Astrocyte (in vitro differentiated cells and primary cell): ENCODE results near the gene MAPKAPK2. TPM values are rescaled to one million over a fixed set of nuclear protein-coding genes. Genes with fewer than 3 reads are reported as not detected.

Experiments
- DNase-seq: peaks from one replicate; pipeline ENCODE4 v3.0.0-alpha.2; 2010; ENCODE audit warnings: low read depth
- FAIRE-seq: peaks from 2 replicates; lab custom pipeline; 2011; peaks lifted over from hg19 to GRCh38; lab: Jason Lieb, UNC
- H2AFZ ChIP-seq: 2 replicates; pipeline ENCODE4 v1.6.0; 2012; ENCODE audit warnings: low read depth, low read length, inconsistent platforms
- H3K27ac ChIP-seq: 2 replicates; pipeline ENCODE4 v1.5.1; 2011; ENCODE audit warnings: low read depth, low read length, inconsistent platforms
- H3K27me3 ChIP-seq: 2 replicates; pipeline ENCODE4 v1.6.0; 2011; ENCODE audit warnings: low read length, inconsistent platforms; ENCODE audit not compliant: insufficient read depth
- H3K36me3 ChIP-seq: 2 replicates; pipeline ENCODE4 v1.5.1; 2011; ENCODE audit warnings: low read length, inconsistent platforms; ENCODE audit not compliant: insufficient read depth
- H3K4me1 ChIP-seq: 2 replicates; pipeline ENCODE4 v1.5.1; 2011; ENCODE audit warnings: low read length, inconsistent platforms; ENCODE audit not compliant: insufficient read depth
- H3K4me2 ChIP-seq: 2 replicates; pipeline ENCODE4 v1.6.0; 2012; ENCODE audit warnings: low read length, inconsistent platforms
- H3K4me3 ChIP-seq: 2 replicates; pipeline ENCODE4 v1.5.1; 2011; ENCODE audit warnings: low read depth, mild to moderate bottlenecking, low read length, inconsistent platforms; ENCODE audit not compliant: insufficient read depth
- H3K79me2 ChIP-seq: 2 replicates; pipeline ENCODE4 v1.6.0; 2012; ENCODE audit warnings: mild to moderate bottlenecking, low read length, inconsistent platforms; ENCODE audit not compliant: insufficient read depth
- H3K9ac ChIP-seq: 2 replicates; pipeline ENCODE4 v1.6.0; 2012; ENCODE audit warnings: mild to moderate bottlenecking, low read length, inconsistent platforms
- H3K9me3 ChIP-seq: 2 replicates; pipeline ENCODE4 v1.5.1; 2012; ENCODE audit warnings: low read depth, mild to moderate bottlenecking, low read length, inconsistent platforms; ENCODE audit not compliant: insufficient read depth
- H4K20me1 ChIP-seq: 2 replicates; pipeline ENCODE4 v1.6.0; 2012; ENCODE audit warnings: low read length, inconsistent platforms; ENCODE audit not compliant: insufficient read depth
- H3K27ac Mint-ChIP-seq: one replicate; pipeline ENCODE4 v1.8.0; 2021; ENCODE audit warnings: mild to moderate bottlenecking, mixed read lengths; ENCODE audit not compliant: unreplicated experiment
- H3K27me3 Mint-ChIP-seq: one replicate; pipeline ENCODE4 v1.8.0; 2021; ENCODE audit warnings: low read depth, mixed read lengths; ENCODE audit not compliant: unreplicated experiment
- H3K36me3 Mint-ChIP-seq: one replicate; pipeline ENCODE4 v1.8.0; 2021; ENCODE audit warnings: low read depth, mixed read lengths; ENCODE audit not compliant: unreplicated experiment
- H3K4me1 Mint-ChIP-seq: one replicate; pipeline ENCODE4 v1.8.0; 2021; ENCODE audit warnings: low read depth, mixed read lengths; ENCODE audit not compliant: unreplicated experiment
- H3K4me3 Mint-ChIP-seq: one replicate; pipeline ENCODE4 v1.8.0; 2021; ENCODE audit warnings: mild to moderate bottlenecking, moderate library complexity, mixed read lengths; ENCODE audit not compliant: unreplicated experiment
- H3K9me3 Mint-ChIP-seq: one replicate; pipeline ENCODE4 v1.8.0; 2021; ENCODE audit warnings: mild to moderate bottlenecking, mixed read lengths; ENCODE audit not compliant: unreplicated experiment
- EZH2 ChIP-seq: IDR thresholded peaks from 2 replicates; pipeline ENCODE4 v1.6.1; 2012; ENCODE audit warnings: mild to moderate bottlenecking, low read length, inconsistent platforms; ENCODE audit not compliant: insufficient read depth
- total RNA-seq: library from RNA; stranded (reverse); gene quantifications from 2 replicates; pipeline ENCODE4 v1.2.1, GENCODE V29; 2021
- TF ChIP-seq, protein P1 (sequence below): IDR thresholded peaks from 2 replicates; pipeline ENCODE4 v1.5.1; 2011; ENCODE audit warnings: low read depth, mild to moderate bottlenecking, inconsistent platforms, low read length, moderate library complexity; ENCODE audit not compliant: insufficient read depth

Gene MAPKAPK2
- total RNA-seq, 1 donor from 2014 or later = 108 TPM

DNA sequence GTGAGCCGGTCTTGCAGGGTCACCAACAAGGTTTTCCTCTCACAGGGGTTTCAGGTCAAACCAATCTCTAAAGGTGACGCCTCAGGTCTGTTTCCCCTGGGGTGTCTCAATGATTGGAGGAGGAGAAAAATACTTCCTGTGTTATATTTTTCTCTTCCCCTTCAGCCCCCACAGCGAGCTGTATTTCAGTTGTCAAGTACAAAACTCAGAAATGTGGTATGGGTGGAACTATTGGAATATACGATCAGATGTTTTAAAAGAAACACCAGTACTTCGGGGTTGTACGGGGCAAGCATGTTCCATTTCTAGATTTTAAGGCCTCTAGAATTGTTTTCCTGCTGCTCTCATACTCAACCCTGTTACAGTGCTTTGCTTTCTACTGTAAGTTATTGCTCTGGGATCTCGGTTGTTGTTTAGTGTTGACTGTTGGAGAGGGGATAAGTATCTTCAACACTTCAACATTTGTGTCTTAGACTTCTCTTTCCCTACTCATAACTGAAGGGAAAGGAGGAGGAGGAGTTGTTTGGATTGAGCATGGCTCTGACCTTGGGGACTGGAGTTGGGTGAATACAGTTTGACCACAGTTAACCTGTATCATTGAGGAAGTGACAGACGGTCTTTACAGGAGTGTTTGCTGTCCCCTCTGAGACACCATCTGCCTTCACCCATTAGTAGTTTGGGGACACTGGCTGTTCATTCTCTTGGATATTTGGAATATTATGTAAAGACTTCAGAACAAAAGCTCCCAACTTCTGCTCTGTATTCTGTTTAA is 2.0 kb downstream of the MAPKAPK2 start:
- Mint-ChIP-seq H3K9me3 (no peaks in the 10 kb centered on the region), H3K4me3 (peak overlapping the region; percentile 99), H3K27ac (peak overlapping the region; percentile 98), H3K4me1 (peaks cover 36% of the 10 kb centered on the region), H3K36me3 (peaks cover 2% of the 10 kb centered on the region), H3K27me3 (peaks cover 18% of the 10 kb centered on the region)
- Histone ChIP-seq H3K27ac (peak overlapping the region; percentile 93), H3K4me1 (peaks cover 24% of the 10 kb centered on the region), H3K79me2 (peaks cover 63% of the 10 kb centered on the region), H3K4me2 (peak overlapping the region; percentile 89), H4K20me1 (peaks cover 55% of the 10 kb centered on the region), H3K9me3 (no peaks in the 10 kb centered on the region), H3K9ac (peak overlapping the region; percentile 97), H3K4me3 (peak overlapping the region; percentile 90), H3K36me3 (no peaks in the 10 kb centered on the region), H2AFZ (no peak overlapping the region), H3K27me3 (peaks cover 10% of the 10 kb centered on the region)
- TF ChIP-seq, protein P1, sequence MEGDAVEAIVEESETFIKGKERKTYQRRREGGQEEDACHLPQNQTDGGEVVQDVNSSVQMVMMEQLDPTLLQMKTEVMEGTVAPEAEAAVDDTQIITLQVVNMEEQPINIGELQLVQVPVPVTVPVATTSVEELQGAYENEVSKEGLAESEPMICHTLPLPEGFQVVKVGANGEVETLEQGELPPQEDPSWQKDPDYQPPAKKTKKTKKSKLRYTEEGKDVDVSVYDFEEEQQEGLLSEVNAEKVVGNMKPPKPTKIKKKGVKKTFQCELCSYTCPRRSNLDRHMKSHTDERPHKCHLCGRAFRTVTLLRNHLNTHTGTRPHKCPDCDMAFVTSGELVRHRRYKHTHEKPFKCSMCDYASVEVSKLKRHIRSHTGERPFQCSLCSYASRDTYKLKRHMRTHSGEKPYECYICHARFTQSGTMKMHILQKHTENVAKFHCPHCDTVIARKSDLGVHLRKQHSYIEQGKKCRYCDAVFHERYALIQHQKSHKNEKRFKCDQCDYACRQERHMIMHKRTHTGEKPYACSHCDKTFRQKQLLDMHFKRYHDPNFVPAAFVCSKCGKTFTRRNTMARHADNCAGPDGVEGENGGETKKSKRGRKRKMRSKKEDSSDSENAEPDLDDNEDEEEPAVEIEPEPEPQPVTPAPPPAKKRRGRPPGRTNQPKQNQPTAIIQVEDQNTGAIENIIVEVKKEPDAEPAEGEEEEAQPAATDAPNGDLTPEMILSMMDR = no peak
- no peak for TF ChIP-seq EZH2
- DNase-seq (no peak), FAIRE-seq (no peak)

DNA sequence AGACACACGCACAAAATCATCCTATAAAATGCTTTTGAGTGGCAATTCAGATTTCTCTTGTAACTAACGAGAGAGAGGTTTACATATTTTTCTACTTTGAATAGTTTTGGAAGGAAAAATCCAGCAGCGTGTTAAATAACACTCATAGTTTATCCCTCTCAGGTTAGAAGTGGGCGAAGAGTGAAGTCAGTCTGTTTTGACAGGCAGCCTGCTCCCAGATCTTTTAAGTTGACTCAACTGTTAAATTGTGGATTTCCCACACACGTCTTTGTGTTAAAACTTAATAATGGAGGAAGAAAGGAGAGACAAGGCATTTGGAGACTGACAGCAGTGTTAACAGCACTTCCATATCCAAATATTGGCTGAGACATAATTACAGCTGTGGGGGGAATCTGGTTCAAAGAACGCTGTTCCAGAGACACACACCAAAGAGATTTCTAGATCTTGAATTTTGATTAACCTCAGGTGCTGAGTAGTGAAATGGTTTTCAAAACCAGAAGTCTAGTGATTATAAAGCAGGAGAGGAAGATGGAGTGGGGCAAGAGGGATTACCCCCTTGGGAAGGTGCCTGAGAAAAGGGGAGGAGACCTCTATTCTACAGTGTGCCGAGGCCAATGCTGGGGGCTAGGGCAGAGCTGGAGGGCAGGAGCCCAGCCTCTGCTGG is 2.7 kb downstream of the MAPKAPK2 start:
- no peak for FAIRE-seq
- Histone ChIP-seq H3K27ac (no peak overlapping the region), H3K4me1 (peaks cover 28% of the 10 kb centered on the region), H4K20me1 (peaks cover 63% of the 10 kb centered on the region), H3K9ac (peak overlapping the region; percentile 97), H3K9me3 (no peaks in the 10 kb centered on the region), H3K79me2 (peaks cover 70% of the 10 kb centered on the region), H3K4me3 (peak overlapping the region; percentile 90), H3K36me3 (no peaks in the 10 kb centered on the region), H2AFZ (no peak overlapping the region), H3K4me2 (peak overlapping the region; percentile 89), H3K27me3 (peaks cover 10% of the 10 kb centered on the region)
- Mint-ChIP-seq H3K4me1 (peaks cover 43% of the 10 kb centered on the region), H3K27me3 (peaks cover 18% of the 10 kb centered on the region), H3K27ac (no peak overlapping the region), H3K4me3 (peak overlapping the region; percentile 99), H3K9me3 (no peaks in the 10 kb centered on the region), H3K36me3 (peaks cover 2% of the 10 kb centered on the region)
- no peak for DNase-seq
- TF ChIP-seq, protein P1 = no peak
- no peak for TF ChIP-seq EZH2
